ENCODE data around the gene XPR1.

DNA sequence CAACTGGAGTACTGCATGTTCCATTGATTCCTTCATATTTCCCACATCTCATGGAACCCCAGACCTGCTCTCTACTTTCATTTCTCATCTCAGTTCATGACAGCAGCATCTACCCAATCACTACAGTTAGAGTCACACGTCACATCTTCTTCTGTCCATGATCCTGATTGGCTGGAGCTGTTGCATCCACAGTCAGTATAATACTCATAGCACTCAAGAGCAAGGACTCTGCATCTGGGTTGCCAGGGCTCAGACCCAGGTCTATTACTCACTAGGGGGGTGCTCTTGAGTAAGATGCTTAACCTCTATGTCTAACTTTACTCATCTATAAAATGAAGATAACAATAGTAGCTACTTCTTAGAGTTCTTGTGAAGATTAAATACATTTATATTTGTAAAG is 4.4 kb upstream of the XPR1 start:
- TF ChIP-seq, protein P1, sequence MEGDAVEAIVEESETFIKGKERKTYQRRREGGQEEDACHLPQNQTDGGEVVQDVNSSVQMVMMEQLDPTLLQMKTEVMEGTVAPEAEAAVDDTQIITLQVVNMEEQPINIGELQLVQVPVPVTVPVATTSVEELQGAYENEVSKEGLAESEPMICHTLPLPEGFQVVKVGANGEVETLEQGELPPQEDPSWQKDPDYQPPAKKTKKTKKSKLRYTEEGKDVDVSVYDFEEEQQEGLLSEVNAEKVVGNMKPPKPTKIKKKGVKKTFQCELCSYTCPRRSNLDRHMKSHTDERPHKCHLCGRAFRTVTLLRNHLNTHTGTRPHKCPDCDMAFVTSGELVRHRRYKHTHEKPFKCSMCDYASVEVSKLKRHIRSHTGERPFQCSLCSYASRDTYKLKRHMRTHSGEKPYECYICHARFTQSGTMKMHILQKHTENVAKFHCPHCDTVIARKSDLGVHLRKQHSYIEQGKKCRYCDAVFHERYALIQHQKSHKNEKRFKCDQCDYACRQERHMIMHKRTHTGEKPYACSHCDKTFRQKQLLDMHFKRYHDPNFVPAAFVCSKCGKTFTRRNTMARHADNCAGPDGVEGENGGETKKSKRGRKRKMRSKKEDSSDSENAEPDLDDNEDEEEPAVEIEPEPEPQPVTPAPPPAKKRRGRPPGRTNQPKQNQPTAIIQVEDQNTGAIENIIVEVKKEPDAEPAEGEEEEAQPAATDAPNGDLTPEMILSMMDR (IDR thresholded peaks at IDR 0.05; ENCODE audit: extremely low read depth in 1 of 2, insufficient read depth in 1 of 2, low read depth in 1 of 2, low read length in 2 of 2), result no peak
- TF ChIP-seq EZH2 (IDR thresholded peaks at IDR 0.05; ENCODE audit: borderline replicate concordance, low read depth, low read length, severe bottlenecking) (no peak), POLR2AphosphoS5 (IDR thresholded peaks at IDR 0.05; ENCODE audit: insufficient read depth, low read depth, low read length) (no peak)

Data from endothelial cell of umbilical vein (primary cell).